Neutrophil (primary cell): ENCODE data around the gene SCAND1.

Source experiments
- H3K27ac ChIP-seq: fragments of 200-600 bp; sonication (generic); 2 replicates; pipeline ENCODE4 v1.5.1; 2016; ENCODE audit warnings: mild to moderate bottlenecking, moderate library complexity
- H3K27me3 ChIP-seq: fragments of 200-600 bp; sonication (generic); 2 replicates; pipeline ENCODE4 v1.6.0; 2016; ENCODE audit warnings: mild to moderate bottlenecking
- H3K36me3 ChIP-seq: fragments of 200-600 bp; sonication (generic); 2 replicates; pipeline ENCODE4 v1.5.1; 2017
- H3K4me1 ChIP-seq, 2 experiments: fragments of 200-600 bp in 1 of 2; sonication (generic) in 1 of 2; 1 replicate in 1 of 2; 2 replicates in 1 of 2; pipeline versions ENCODE4 v1.5.1 to v1.6.1; 2013 to 2016; ENCODE audit warnings: low read depth in 1 of 2, low read length in 1 of 2, mild to moderate bottlenecking in 1 of 2, moderate library complexity in 1 of 2; ENCODE audit not compliant: control insufficient read depth in 1 of 2, insufficient read depth in 1 of 2
- H3K4me3 ChIP-seq, 2 experiments: fragments of 200-600 bp in 1 of 2; sonication (generic) in 1 of 2; 1 replicate in 1 of 2; 2 replicates in 1 of 2; pipeline ENCODE4 v1.5.1; 2013 to 2016; ENCODE audit warnings: low read depth in 1 of 2, low read length in 1 of 2, mild to moderate bottlenecking in 1 of 2, moderate library complexity in 1 of 2
- H3K9me3 ChIP-seq: fragments of 200-600 bp; sonication (generic); 2 replicates; pipeline ENCODE4 v1.5.1; 2016
- CTCF ChIP-seq: fragments of 200-600 bp; sonication (generic); IDR thresholded peaks from 2 replicates; pipeline ENCODE4 v1.5.1; 2016; ENCODE audit warnings: antibody characterized with exemption

SCAND1 gene

GRCh38 chr20:35992713-35993335, 38.5 kb upstream of the SCAND1 start:
- no peak overlapping the region for H3K27ac ChIP-seq
- H3K36me3 ChIP-seq, result no peaks in the 10 kb centered on the region
- H3K4me3 ChIP-seq, result no peak overlapping the region
- H3K4me1 ChIP-seq, result no peaks in the 10 kb centered on the region
- TF ChIP-seq CTCF, result peak; percentile 80
- peaks cover 35% of the 10 kb centered on the region for H3K27me3 ChIP-seq
- no peaks in the 10 kb centered on the region for H3K9me3 ChIP-seq

DNA sequence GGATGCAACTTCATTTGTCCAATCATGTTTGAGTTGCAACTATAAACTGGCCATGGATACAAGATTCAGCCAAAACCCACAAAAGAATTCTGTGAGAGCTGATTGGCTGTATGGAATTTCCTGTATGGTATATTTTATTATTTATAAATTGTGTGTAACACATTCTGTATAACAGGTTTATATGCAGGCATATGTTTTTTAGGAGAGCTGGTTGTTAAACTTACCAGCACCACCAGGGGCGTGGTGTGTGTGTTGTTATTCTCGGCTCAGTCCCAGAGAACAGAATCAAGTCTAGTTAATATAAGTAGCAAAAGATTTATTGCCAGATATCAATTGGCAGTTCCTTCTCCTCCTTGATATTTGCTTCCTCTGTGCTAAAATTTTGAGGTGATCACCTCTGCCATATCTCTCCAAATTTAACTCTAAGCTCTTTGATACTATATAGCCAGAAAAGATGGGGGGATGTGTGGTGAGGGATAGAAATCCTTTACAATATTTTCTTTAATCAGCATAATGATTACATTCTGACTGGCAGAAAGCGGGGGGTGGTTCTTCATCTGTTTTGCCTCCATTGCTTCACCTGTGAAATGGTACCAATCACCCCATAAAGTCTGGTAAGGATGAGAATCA, 37.0 kb upstream of the SCAND1 start:
- Histone ChIP-seq H3K36me3 (no peaks in the 10 kb centered on the region), H3K9me3 (no peaks in the 10 kb centered on the region), H3K4me3 (no peak overlapping the region), H3K4me1 (no peaks in the 10 kb centered on the region), H3K27ac (no peak overlapping the region), H3K27me3 (peaks cover 35% of the 10 kb centered on the region)
- no peak for TF ChIP-seq CTCF

GRCh38 chr20:35988910-35989463, 34.7 kb upstream of the SCAND1 start:
- Histone ChIP-seq H3K4me1 (no peaks in the 10 kb centered on the region), H3K4me3 (no peak overlapping the region), H3K9me3 (no peaks in the 10 kb centered on the region), H3K27me3 (peaks cover 35% of the 10 kb centered on the region), H3K27ac (no peak overlapping the region), H3K36me3 (no peaks in the 10 kb centered on the region)
- no peak for TF ChIP-seq CTCF

GRCh38 chr20:35985806-35986205, 31.5 kb upstream of the SCAND1 start:
- TF ChIP-seq CTCF, result no peak
- Histone ChIP-seq H3K27me3 (peaks cover 21% of the 10 kb centered on the region), H3K4me3 (no peak overlapping the region), H3K4me1 (no peaks in the 10 kb centered on the region), H3K27ac (no peak overlapping the region), H3K36me3 (no peaks in the 10 kb centered on the region), H3K9me3 (no peaks in the 10 kb centered on the region)

- no peak for TF ChIP-seq CTCF
- H3K4me1 ChIP-seq, result no peaks in the 10 kb centered on the region
- H3K4me3 ChIP-seq, result no peak overlapping the region
- H3K9me3 ChIP-seq, result no peaks in the 10 kb centered on the region
- H3K27ac ChIP-seq, result no peak overlapping the region
- H3K27me3 ChIP-seq, result peaks cover 8% of the 10 kb centered on the region
- no peaks in the 10 kb centered on the region for H3K36me3 ChIP-seq
Measured at GRCh38 chr20:35984382-35984781, 30.1 kb upstream of the SCAND1 start.
